ENCODE measurements around the gene TXNRD3.

DNA sequence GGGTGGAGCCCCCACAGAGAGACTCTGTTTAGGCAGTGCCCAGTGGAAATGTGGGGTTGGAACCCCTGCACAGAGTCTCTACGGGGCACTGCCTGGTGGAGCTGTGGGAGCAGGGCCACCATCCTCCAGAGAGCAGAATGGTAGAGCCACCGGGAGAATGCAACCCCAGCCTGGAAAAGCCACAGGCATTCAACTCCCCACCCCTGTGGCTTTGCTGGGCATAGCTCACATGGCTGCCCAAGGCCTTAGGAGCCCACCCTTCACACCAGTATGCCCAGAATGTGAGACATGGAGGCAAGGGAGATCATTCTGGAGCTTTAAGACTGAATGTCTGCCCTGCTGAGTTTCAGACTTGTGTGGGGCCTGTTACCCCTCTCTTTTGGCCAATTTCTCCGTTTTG, 30.1 kb upstream of the TXNRD3 start:
- TF ChIP-seq, protein P1, sequence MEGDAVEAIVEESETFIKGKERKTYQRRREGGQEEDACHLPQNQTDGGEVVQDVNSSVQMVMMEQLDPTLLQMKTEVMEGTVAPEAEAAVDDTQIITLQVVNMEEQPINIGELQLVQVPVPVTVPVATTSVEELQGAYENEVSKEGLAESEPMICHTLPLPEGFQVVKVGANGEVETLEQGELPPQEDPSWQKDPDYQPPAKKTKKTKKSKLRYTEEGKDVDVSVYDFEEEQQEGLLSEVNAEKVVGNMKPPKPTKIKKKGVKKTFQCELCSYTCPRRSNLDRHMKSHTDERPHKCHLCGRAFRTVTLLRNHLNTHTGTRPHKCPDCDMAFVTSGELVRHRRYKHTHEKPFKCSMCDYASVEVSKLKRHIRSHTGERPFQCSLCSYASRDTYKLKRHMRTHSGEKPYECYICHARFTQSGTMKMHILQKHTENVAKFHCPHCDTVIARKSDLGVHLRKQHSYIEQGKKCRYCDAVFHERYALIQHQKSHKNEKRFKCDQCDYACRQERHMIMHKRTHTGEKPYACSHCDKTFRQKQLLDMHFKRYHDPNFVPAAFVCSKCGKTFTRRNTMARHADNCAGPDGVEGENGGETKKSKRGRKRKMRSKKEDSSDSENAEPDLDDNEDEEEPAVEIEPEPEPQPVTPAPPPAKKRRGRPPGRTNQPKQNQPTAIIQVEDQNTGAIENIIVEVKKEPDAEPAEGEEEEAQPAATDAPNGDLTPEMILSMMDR (IDR thresholded peaks at IDR 0.05) = no peak
- TF ChIP-seq POLR2AphosphoS5 (IDR thresholded peaks at IDR 0.05) = no peak

Data from upper lobe of left lung (tissue), 4 donors.